Activated T-cell treated with anti-CD3 and anti-CD28 coated beads, Interleukin-2, amount 50 U/mL, for 72 hours (primary cell): Measurements from ENCODE around the gene ZNF30. TPM values are rescaled to one million over a fixed set of nuclear protein-coding genes. Genes with fewer than 3 reads are reported as not detected.
"Not testable (repeated sequence)": the region's sequence is repeated elsewhere in the genome, so short reads cannot be mapped to it uniquely, and the experiment has no call there.

Experiments used
- ATAC-seq, 2 donors: fragments of 150-1000 bp; cut with Tn5 transposase; replicated peaks in 1 of 2; 2 replicates each; pipeline ENCODE4 v1.10.0; 2021; ENCODE audit warnings: moderate library complexity in 2 of 2, mild to moderate bottlenecking in 1 of 2
- DNase-seq, 2 donors: peaks; one replicate each; pipeline ENCODE4 v3.0.0; 2021 to 2022; ENCODE audit warnings: mixed read lengths in 1 of 2
- H3K27ac Mint-ChIP-seq: one replicate; pipeline ENCODE4 v1.8.0; 2022; ENCODE audit warnings: mild to moderate bottlenecking, moderate library complexity, mixed read lengths
- H3K27me3 Mint-ChIP-seq: one replicate; pipeline ENCODE4 v1.8.0; 2022; ENCODE audit warnings: low read depth, mixed read lengths
- H3K36me3 Mint-ChIP-seq, 2 donors: one replicate each; pipeline ENCODE4 v1.8.0; 2022; ENCODE audit warnings: mixed read lengths in 2 of 2, mild to moderate bottlenecking in 1 of 2; ENCODE audit not compliant: insufficient read depth in 2 of 2
- H3K4me1 Mint-ChIP-seq: one replicate; pipeline ENCODE4 v1.8.0; 2022; ENCODE audit warnings: low read depth, mixed read lengths
- H3K4me3 Mint-ChIP-seq, 2 donors: one replicate each; pipeline ENCODE4 v1.8.0; 2022; ENCODE audit warnings: mild to moderate bottlenecking in 2 of 2, mixed read lengths in 2 of 2, moderate library complexity in 2 of 2
- H3K9me3 Mint-ChIP-seq, 2 donors: one replicate each; pipeline ENCODE4 v1.8.0; 2022; ENCODE audit warnings: mixed read lengths in 2 of 2
- total RNA-seq, 2 donors: library from RNA; stranded (reverse); gene quantifications; one replicate each; pipeline ENCODE4 v1.2.3, GENCODE V29; 2022

The ZNF30 gene
- total RNA-seq, 2 donors from 2014 or later, result 4.6 to 8.5 TPM

GRCh38 chr19:34962687-34963572 lies 36.2 kb downstream of the ZNF30 start:
- ATAC-seq (peak in 1 of 2 donors; percentile 14), DNase-seq (no peak)
- Mint-ChIP-seq H3K4me3 (peak overlapping the region; percentile 98), H3K27me3 (no peaks in the 10 kb centered on the region), H3K36me3 (peaks cover 54 to 56% of the 10 kb centered on the region in 2 donors), H3K4me1 (peaks cover 25% of the 10 kb centered on the region), H3K27ac (peak overlapping the region; percentile 21), H3K9me3 (peaks cover 19 to 37% of the 10 kb centered on the region in 2 donors)

- Mint-ChIP-seq H3K27ac (peak within 1 kb of the TSS; percentile 21), H3K4me1 (peaks cover 25% of the 10 kb centered on the region), H3K4me3 (peak within 1 kb of the TSS; percentile 98), H3K9me3 (peaks cover 19 to 33% of the 10 kb centered on the region in 2 donors), H3K36me3 (peaks cover 45 to 47% of the 10 kb centered on the region in 2 donors), H3K27me3 (no peaks in the 10 kb centered on the region)
- DNase-seq (peak; percentile 68 to 71), ATAC-seq (peak; percentile 84 to 88)
These were observed 37.1 kb downstream of the ZNF30 start, which contains the start of gene ZNF792 for GRCh38 chr19:34963573-34964406. Gene ZNF792 (minus strand): TSS chr19:34964229. CDS start chr19:34963662, 567 bp downstream.

GRCh38 chr19:34964598-34964997 lies 37.9 kb downstream of the ZNF30 start:
- Mint-ChIP-seq H3K9me3 (peaks cover 18 to 29% of the 10 kb centered on the region in 2 donors), H3K4me1 (peaks cover 25% of the 10 kb centered on the region), H3K36me3 (peaks cover 37 to 39% of the 10 kb centered on the region in 2 donors), H3K4me3 (peak overlapping the region; percentile 79 to 98), H3K27me3 (no peaks in the 10 kb centered on the region), H3K27ac (no peak overlapping the region)
- no peak for ATAC-seq
- no peak for DNase-seq

GRCh38 chr19:34965505-34965904 lies 38.8 kb downstream of the ZNF30 start:
- not testable (repeated sequence) for H3K4me3 Mint-ChIP-seq, H3K27me3 Mint-ChIP-seq, ATAC-seq, DNase-seq
- H3K4me1 Mint-ChIP-seq, result peaks cover 25% of the 10 kb centered on the region
- peaks cover 13 to 21% of the 10 kb centered on the region in 2 donors for H3K9me3 Mint-ChIP-seq
- peaks cover 28 to 30% of the 10 kb centered on the region in 2 donors for H3K36me3 Mint-ChIP-seq
- peak overlapping the region; percentile 59 for H3K27ac Mint-ChIP-seq

- no peak for DNase-seq
- no peak for ATAC-seq
- Mint-ChIP-seq H3K4me1 (peaks cover 9% of the 10 kb centered on the region), H3K36me3 (peaks cover 13 to 14% of the 10 kb centered on the region in 2 donors), H3K4me3 (no peak overlapping the region), H3K9me3 (peaks cover 3 to 11% of the 10 kb centered on the region in 2 donors), H3K27ac (no peak overlapping the region), H3K27me3 (no peaks in the 10 kb centered on the region)
These were observed 40.8 kb downstream of the ZNF30 start for GRCh38 chr19:34967551-34967950.

GRCh38 chr19:34969721-34970120 lies 43.0 kb downstream of the ZNF30 start:
- Mint-ChIP-seq H3K36me3 (peaks cover 4 to 5% of the 10 kb centered on the region in 2 donors), H3K27me3 (no peaks in the 10 kb centered on the region), H3K27ac (no peak overlapping the region), H3K4me3 (no peak overlapping the region), H3K4me1 (peaks cover 17% of the 10 kb centered on the region), H3K9me3 (peaks cover 3 to 4% of the 10 kb centered on the region in 2 donors)
- ATAC-seq (no peak), DNase-seq (no peak)

GRCh38 chr19:34970185-34970780 lies 43.6 kb downstream of the ZNF30 start:
- ATAC-seq, H3K9me3 Mint-ChIP-seq, H3K27ac Mint-ChIP-seq, DNase-seq, H3K27me3 Mint-ChIP-seq, H3K4me3 Mint-ChIP-seq, H3K36me3 Mint-ChIP-seq: not testable (repeated sequence)
- H3K4me1 Mint-ChIP-seq, result peaks cover 23% of the 10 kb centered on the region

GRCh38 chr19:34972163-34972705 lies 45.5 kb downstream of the ZNF30 start:
- Mint-ChIP-seq H3K27ac (no peak overlapping the region), H3K4me3 (no peak overlapping the region), H3K9me3 (peaks cover 7 to 8% of the 10 kb centered on the region in 2 donors), H3K27me3 (no peaks in the 10 kb centered on the region), H3K4me1 (peaks cover 34% of the 10 kb centered on the region), H3K36me3 (peaks cover 7 to 13% of the 10 kb centered on the region in 2 donors)
- no peak for DNase-seq
- ATAC-seq, result no peak

- ATAC-seq (no peak), DNase-seq (no peak)
- peak overlapping the region; percentile 22 for H3K27ac Mint-ChIP-seq
- peaks cover 7 to 13% of the 10 kb centered on the region in 2 donors for H3K36me3 Mint-ChIP-seq
- peak overlapping the region; percentile 31 to 59 for H3K4me3 Mint-ChIP-seq
- peaks cover 34% of the 10 kb centered on the region for H3K4me1 Mint-ChIP-seq
- no peaks in the 10 kb centered on the region for H3K27me3 Mint-ChIP-seq
- H3K9me3 Mint-ChIP-seq, result peaks cover 4 to 5% of the 10 kb centered on the region in 2 donors
These were observed 47.9 kb downstream of the ZNF30 start for GRCh38 chr19:34974646-34975045.

GRCh38 chr19:34975056-34975455 lies 48.4 kb downstream of the ZNF30 start:
- peak overlapping the region; percentile 22 for H3K27ac Mint-ChIP-seq
- no peaks in the 10 kb centered on the region for H3K27me3 Mint-ChIP-seq
- H3K4me3 Mint-ChIP-seq, result peak overlapping the region; percentile 31 to 59

GRCh38 chr19:34976611-34977010 lies 49.9 kb downstream of the ZNF30 start:
- Mint-ChIP-seq H3K9me3 (peaks cover 4 to 5% of the 10 kb centered on the region in 2 donors), H3K36me3 (peaks cover 7 to 13% of the 10 kb centered on the region in 2 donors), H3K4me3 (no peak overlapping the region), H3K27ac (no peak overlapping the region), H3K4me1 (peaks cover 34% of the 10 kb centered on the region), H3K27me3 (no peaks in the 10 kb centered on the region)
- ATAC-seq (no peak), DNase-seq (no peak)

More at GRCh38 chr19:34975056-34975455, 48.4 kb downstream of the ZNF30 start:
- ATAC-seq (no peak), DNase-seq (no peak)
- H3K9me3 Mint-ChIP-seq, result peaks cover 4 to 5% of the 10 kb centered on the region in 2 donors
- H3K36me3 Mint-ChIP-seq, result peaks cover 7 to 13% of the 10 kb centered on the region in 2 donors
- peaks cover 34% of the 10 kb centered on the region for H3K4me1 Mint-ChIP-seq
